GM21825 (cell line): ENCODE results near the gene TLDC2.

Experiments
- ATAC-seq: cut with Tn5 transposase; IDR thresholded peaks from one replicate; pipeline ENCODE4 v1.9.1; 2021; ENCODE audit warnings: mild to moderate bottlenecking, moderate library complexity; ENCODE audit not compliant: unreplicated experiment

TLDC2 gene

GRCh38 chr20:36941401-36941835 lies 65.5 kb downstream of the TLDC2 start:
- no peak for ATAC-seq
